GM21381 (cell line): ENCODE measurements around the gene CRY2.
A peak's percentile ranks its signal among the peaks of the same experiment; 100 is the strongest.

ENCODE experiments used
- ATAC-seq: cut with Tn5 transposase; IDR thresholded peaks from one replicate; pipeline ENCODE4 v1.9.1; 2021; ENCODE audit warnings: mild to moderate bottlenecking, moderate library complexity; ENCODE audit not compliant: unreplicated experiment

The CRY2 gene

DNA sequence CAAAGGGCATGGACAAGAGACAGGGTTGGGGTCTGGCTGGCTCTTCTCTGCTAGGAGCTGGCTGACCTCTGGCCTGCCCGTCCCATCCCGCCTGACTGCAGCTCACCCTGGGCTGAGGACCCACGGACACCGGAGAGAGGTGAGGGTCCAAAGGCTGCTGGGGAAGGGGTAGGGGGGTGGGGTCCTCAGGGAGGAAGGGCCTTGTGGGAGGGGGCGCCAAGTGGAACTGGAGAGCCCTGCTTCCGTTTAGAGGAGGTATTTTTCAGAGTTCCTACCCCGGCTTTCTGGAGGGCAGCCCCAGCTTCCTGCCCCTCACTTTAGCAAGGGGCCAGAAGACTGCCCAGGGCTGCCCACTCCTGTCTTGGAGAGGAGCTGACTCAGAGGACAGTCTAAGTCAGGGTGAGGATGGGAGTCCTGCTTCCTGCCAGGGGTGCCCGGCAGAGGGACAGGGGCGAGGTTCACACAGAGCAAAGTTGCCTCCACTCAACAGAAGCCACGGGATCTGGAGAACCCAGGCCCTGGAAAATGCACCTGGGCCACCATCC is 82.3 kb downstream of the CRY2 start:
- peak; percentile 18 for ATAC-seq

DNA sequence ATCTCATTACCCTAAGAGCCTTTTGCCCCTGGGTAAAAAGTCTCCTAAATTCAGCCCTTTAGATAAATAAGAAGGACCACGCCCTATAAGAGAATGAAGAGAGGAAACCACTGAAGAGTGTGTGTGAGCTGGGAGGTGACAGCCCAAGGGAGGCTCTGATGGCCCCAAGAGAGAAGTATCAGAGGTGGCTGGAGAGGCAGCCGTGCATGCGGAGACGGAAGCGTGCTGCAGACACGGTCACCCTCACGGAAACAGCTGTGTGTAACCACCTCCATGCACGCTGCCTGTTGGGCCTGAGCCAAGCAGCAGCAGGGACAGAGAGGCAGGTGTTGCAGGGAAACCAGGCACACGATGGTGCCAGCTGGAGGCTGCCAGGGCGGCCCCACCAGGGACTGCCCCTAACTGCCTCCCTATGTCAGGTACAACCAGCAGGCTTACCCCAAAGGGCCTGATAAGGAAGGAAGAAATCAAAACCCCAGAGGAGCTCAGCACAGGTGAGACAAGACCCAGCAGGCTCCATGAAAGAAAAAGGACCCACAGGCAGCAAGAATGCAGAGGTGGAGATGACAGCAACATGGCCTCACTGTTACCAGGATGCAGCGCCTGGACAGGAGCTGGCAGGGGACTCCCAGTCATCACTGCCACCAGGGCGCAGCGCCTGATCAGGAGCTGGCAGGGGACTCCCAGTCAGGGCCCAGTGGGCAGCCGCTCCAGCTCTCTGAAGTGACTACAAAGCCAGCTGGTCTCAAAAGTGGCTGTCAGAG is 82.9 kb downstream of the CRY2 start:
- peak; percentile 94 for ATAC-seq

DNA sequence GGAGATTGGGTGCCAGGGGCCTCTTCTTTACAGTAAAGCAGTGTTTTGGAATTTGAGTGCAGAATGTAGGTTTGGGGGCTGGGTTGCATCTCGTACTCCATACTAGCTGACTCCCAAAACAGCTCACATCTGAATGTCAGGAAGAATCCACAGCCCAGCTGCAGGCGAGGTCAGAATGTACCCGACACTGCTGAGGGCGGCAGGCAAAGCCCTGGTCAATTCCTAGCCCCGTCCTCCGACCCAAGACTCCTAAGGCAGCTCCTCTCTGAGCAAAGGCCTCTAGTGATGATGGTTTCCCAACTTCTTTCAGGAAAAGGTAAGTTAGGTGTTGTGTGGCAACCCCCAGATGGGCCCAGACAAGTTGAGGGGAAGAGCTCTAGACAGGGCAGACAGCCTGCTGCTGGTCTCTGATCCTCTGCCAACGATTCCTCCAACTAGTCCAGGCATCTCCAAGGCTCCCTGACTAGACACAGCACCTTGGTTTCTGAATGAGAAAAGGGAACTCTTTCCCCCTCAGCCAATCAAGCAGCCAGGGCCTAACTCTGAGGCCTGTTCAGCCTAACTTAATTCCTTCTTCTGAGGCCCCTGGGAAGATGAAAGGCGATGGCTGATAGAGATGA is 83.8 kb downstream of the CRY2 start:
- ATAC-seq: no peak

DNA sequence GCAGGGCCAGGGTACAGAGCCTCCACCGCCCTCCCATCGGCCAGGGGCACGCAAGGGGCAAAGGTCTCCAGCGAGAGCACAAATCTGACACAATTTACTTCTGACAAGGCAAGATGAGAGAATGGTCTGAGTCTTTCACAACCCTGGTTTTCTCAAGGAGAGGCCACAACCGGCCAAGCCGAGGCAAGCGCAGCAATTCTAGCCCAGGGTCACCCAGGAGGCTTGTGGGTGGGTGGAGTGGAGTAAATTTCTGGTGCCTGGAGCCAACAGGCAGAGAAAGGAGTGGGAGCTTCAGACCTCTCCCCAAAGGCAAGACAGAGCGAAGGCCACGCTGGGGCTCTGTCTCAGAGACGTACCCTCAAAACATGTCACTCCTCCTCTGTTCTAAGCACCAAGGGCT is 84.5 kb downstream of the CRY2 start:
- ATAC-seq: no peak

DNA sequence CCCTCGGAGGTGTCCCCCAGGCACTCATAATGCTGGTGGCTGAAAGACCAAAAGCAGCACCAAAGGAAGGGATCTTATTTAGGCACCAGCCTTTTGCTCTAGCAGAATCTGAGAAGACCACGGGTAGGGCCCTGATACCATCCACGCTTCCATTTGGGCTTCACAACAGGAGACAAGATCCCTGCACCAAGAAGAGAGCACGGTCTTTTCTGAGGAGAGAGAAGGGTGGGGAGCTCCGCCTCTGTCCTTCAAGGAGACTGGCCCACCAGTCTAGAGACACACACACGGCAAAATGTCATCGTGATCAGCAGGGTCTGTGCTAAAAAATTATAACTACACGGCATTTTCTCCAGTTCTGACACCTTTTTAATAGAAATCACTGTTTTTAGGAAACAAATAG is 84.9 kb downstream of the CRY2 start:
- no peak for ATAC-seq
